ENCODE data around the gene SLC24A3.

- TF ChIP-seq POLR2A (IDR thresholded peaks at IDR 0.05) (no peak), CTCF (IDR thresholded peaks at IDR 0.05) (no peak)
Observed at GRCh38 chr20:19495905-19496703, 283.7 kb downstream of the SLC24A3 start.
